ENCODE results near the gene CYSLTR1. TPM values are rescaled to one million over a fixed set of nuclear protein-coding genes. Genes with fewer than 3 reads are reported as not detected.

Gene CYSLTR1
- total RNA-seq, 1 donor from 2014 or later = 1.2 TPM

Other genes starting within 250 kb of the CYSLTR1 start
- 424 TPM for gene PGK1, start 223.4 kb downstream of the CYSLTR1 start, total RNA-seq
- gene TAF9B, start 188.0 kb downstream of the CYSLTR1 start, total RNA-seq = 21.1 TPM

Data from left ventricle myocardium inferior (tissue), 1 donor.